HuH-7 (cell line): Measurements from ENCODE around the gene NIT2.
"Not testable (repeated sequence)": the region's sequence is repeated elsewhere in the genome, so short reads cannot be mapped to it uniquely, and the experiment has no call there.

ENCODE experiments used
- DNase-seq: peaks from one replicate; pipeline ENCODE4 v3.0.0; 2011; ENCODE audit warnings: low spot score

Gene NIT2

DNA sequence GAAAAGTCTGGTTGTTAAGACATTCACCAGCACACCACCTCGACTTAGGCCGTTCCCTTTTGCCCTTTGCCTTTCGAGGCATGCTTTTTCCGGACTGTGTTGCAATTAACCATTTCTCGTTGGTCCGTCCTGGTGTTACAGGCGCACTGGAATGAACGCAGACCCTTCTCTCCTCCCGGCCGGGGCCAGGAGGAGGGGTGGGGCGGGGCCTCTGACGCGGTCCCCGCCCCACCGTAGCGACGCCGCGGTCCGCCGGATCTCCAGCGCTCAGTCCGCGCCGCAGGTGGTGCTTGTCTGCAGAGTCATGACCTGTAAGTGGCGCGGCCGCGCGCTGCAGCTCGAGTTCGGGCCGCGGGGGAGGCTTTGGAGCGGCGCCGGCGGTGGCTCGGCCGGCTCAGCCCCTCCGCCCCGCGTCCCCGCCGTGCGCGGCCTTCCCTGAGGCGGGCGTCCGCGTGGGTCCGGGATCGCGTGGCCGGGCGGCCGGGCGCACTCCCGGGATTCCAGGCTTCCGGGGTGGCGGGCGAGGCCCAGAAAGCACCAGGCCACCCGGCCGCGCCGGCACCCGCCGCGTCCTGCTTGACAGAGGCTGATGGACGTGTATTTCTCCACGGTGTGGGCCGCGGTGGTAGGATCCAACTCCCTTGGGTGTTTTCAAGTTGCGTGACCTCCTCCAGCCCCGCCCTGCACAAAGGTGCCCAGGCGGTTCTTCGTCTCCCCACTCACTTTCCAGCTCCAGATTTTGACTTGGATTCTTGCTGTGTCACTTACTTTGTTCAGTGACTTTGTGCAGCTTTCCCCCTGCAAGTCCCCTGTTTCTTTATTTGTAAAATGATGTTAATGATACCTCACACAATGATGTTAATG lies at the start of gene NIT2:
Gene NIT2 (plus strand): TSS at position 270 of the 864 bp plus-strand sequence. CDS start 35 bp downstream, at position 305.
- DNase-seq = peak; percentile 98

DNA sequence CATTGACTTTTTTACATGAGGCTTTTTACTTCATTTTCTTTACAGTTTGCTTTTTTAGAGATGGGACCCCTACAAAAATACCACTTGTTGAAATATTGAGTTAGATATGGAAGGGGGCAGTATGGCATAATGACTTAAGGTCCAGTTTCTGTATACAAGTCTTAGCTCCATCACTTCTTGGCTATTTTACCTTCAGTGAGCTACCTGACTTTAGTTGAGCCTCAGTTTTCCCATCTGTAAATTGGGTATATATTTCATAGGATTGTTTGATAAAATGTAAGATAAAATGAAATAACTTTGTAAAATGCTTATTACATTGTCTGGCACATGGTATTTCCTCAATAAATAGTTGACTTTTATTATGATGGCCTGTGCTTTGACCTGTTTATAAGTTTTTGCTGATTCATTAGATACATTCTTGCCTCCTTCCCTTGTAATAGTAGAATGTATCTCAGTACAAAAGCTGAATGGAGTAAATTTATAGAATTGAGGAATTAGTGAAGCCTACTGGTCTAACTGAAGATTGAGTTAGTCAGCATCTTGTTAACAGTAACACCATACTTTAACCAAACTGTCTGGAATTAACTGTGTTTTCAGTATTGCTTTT lies 46.2 kb upstream of the NIT2 start:
- DNase-seq = no peak

GRCh38 chr3:100289339-100289738 lies 45.2 kb upstream of the NIT2 start:
- no peak for DNase-seq

GRCh38 chr3:100295089-100295488 lies 39.5 kb upstream of the NIT2 start:
- no peak for DNase-seq

GRCh38 chr3:100297784-100298183 lies 36.8 kb upstream of the NIT2 start:
- no peak for DNase-seq

- DNase-seq = no peak
These were observed 35.5 kb upstream of the NIT2 start for GRCh38 chr3:100299016-100299415.

DNA sequence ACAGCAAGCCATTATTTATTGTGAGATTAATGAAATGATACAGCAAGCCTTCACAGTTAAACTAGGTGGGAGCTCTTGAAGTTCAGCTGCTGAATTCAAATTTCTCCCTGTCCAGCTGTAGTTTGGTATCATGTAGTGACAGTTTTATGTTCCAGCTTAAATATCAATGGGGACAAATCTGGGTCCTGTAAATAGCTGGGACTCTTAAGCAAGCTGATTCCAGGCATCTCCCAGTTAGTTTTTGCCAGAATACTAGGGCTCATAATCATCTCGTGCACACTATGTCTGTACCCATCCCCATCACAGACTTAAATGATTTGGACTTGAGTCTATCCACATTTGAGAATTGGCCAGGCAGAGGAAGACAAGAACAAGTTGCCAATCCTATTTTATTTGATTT lies 27.9 kb upstream of the NIT2 start:
- DNase-seq = no peak

- no peak for DNase-seq
These were observed 24.1 kb upstream of the NIT2 start for GRCh38 chr3:100310355-100310965.

DNA sequence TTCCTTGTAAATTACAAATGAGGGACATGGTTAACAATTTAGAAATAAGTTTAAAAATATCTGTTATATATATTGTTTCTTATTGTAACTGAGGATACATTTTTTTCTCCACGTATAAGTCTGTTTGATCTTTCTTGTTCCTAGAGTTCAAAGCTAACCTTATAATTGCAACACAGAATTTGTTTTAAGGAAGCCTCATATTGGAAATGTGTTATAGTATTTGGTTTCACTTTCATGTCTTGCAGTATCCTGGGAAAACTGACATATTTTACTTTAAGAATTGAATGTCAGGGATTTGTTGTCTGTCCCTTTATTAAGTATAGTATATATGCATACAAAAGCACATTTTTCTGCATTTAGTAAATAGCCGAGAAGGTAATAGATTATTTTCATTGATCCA lies 23.5 kb upstream of the NIT2 start:
- no peak for DNase-seq

- DNase-seq = peak; percentile 30
These were observed 17.9 kb upstream of the NIT2 start for GRCh38 chr3:100316641-100317069.

DNA sequence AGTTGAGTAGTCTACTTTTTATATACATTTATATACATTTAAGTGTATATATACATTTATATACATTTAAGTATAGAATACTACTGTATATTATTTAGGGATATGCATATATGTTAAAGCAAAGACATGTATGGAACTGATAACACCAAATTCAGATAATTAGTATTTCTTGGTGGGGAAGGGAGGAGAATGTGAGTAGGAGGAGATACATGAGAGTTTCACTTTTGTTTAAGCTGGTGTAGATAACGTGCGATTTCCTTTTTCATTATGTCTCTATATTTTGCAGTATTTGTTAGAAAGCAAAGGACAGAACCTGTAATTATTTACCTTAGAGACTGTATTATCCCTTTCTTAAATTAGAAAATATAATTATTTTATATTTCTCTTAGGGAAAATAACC lies 16.6 kb upstream of the NIT2 start:
- no peak for DNase-seq

GRCh38 chr3:100319951-100320350 lies 14.6 kb upstream of the NIT2 start:
- no peak for DNase-seq

DNA sequence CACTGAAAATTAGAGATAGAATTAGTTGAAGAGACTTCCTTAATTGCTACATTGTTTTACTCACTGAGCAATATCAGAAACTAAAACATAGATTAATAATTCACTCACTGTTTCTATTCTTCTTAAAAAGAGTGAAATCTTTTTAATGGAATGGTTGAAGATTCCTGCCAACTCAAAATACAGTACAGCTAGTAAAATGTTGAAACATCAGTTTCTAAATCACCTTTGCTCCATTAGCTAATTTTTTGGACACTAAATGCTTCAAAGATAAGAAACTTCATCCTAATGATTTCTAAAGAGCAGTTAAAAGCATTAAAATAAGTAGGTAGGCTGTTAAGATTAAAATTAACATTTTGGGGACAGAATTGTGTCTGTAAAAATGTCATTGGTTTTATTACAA lies 10.5 kb upstream of the NIT2 start:
- DNase-seq = no peak

DNA sequence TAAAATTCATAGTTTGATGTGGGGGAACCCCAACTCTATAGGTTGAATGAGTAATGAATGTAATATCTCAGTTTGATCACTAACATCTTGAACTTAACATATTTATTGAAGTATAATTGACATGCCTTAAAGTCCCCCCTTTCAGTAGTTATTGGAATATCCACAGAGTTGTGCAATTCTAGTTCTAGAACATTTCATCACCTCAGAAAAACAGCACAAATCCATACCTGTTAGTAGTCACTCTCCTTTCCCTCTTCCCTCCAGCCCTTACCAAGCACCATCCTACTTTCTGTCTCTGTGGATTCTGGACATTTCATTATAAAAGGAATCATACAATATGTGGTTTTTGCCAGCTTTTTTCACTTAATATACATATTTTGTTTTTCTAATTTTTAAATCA lies 8.7 kb upstream of the NIT2 start:
- no peak for DNase-seq

GRCh38 chr3:100327377-100327776 lies 7.2 kb upstream of the NIT2 start:
- not testable (repeated sequence) for DNase-seq

DNA sequence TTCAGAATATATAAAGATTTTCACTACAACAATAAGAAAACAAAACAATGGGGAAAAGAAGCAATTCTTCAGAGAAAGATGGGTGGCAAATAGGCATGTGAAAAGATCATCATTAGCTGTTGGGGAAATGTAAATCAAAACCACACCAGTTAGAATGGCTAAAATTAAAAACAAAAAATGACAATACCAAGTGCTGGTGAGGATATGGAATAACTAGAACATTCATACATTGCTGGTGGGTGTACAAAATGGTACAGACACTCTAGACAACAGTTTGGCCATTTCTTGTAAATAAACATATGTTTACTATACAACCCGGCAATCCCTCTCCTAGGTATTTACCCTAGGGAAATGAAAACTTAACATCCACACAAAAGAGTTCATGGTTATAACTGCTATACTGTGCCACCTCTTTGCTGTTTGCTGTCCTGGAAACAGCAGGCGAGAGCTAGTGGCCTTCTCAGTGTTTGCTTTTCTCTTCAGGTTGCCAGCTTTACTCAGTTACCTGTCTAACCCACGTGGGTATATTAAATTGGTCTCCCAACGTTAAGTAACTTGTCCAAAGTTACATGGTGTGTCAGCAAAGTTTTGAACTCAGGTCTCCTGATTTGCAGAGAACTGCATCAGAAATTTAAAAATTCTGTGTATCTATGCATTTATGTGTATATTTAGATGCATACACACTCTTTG lies 4.6 kb upstream of the NIT2 start:
- no peak for DNase-seq

GRCh38 chr3:100330651-100331050 lies 3.9 kb upstream of the NIT2 start:
- DNase-seq = no peak

- no peak for DNase-seq
These were observed 2.9 kb upstream of the NIT2 start for GRCh38 chr3:100331660-100332059.

GRCh38 chr3:100333051-100333450 lies 1.5 kb upstream of the NIT2 start:
- DNase-seq = no peak

GRCh38 chr3:100333970-100334487 lies 528 bp upstream of the NIT2 start:
- DNase-seq = no peak

- peak; percentile 62 for DNase-seq
These were observed 877 bp downstream of the NIT2 start for GRCh38 chr3:100335434-100335833.

- DNase-seq = not testable (repeated sequence)
These were observed 1.7 kb downstream of the NIT2 start for GRCh38 chr3:100336229-100336628.
